A673 (cell line): Measurements from ENCODE around the gene CCDC158.

Experiments used
- CTCF ChIP-seq: fragments of 300-800, 200-600 bp; sonication (generic); conservative IDR thresholded peaks from 2 replicates; pipeline ENCODE4 v1.5.1; 2017; ENCODE audit warnings: low read depth, mild to moderate bottlenecking, antibody characterized with exemption, low read length, moderate library complexity, mixed read lengths
- EZH2 ChIP-seq: fragments of 200-600 bp; sonication (generic); IDR thresholded peaks from 2 replicates; pipeline ENCODE4 v1.6.1; 2017; ENCODE audit warnings: borderline replicate concordance, low read depth, mild to moderate bottlenecking, mixed read lengths, antibody characterized with exemption, low read length; ENCODE audit not compliant: poor library complexity, severe bottlenecking

- no peak for TF ChIP-seq CTCF
- TF ChIP-seq EZH2: no peak
Observed at GRCh38 chr4:76309939-76310550, 110.9 kb downstream of the CCDC158 start.
